ENCODE measurements around the gene VPS13C. TPM values are rescaled to one million over a fixed set of nuclear protein-coding genes. Genes with fewer than 3 reads are reported as not detected.

The VPS13C gene
- polyA plus RNA-seq, 3 donors = 12.0 to 32.2 (median 18.4) TPM

- TF ChIP-seq CTCF (IDR thresholded peaks at IDR 0.05) = no peak
- Mint-ChIP-seq H3K4me3 (no peak overlapping the region), H3K27ac (no peak overlapping the region), H3K9me3 (peaks cover 0 to 2% (median 0%) of the 10 kb centered on the region in 7 donors), H3K4me1 (no peaks in the 10 kb centered on the region), H3K36me3 (peaks cover 62 to 68% of the 10 kb centered on the region in 2 donors), H3K27me3 (ENCODE audit: low read depth in 3 of 3) (no peaks in the 10 kb centered on the region)
- peaks cover 2% of the 10 kb centered on the region for H4K20me1 ChIP-seq (ENCODE audit: insufficient read depth, low read length)
- H3K9ac ChIP-seq (ENCODE audit: insufficient read depth, low read length, poor library complexity, severe bottlenecking) = no peak overlapping the region
- no peak overlapping the region for H2AFZ ChIP-seq (ENCODE audit: insufficient read depth, low read depth, low read length, poor library complexity, severe bottlenecking)
- peaks cover 71 to 94% of the 10 kb centered on the region in 2 donors for H3K36me3 ChIP-seq (replicated peaks in 1 of 2; ENCODE audit: control insufficient read depth in 1 of 2, insufficient read depth in 2 of 2, low read length in 2 of 2)
- no CpG with 5 or more reads among the region's 3 CpGs for WGBS (ENCODE audit: insufficient coverage)
- no peak overlapping the region for H3K4me2 ChIP-seq (replicated peaks; ENCODE audit: extremely low read depth, low read length, poor library complexity, severe bottlenecking)
- no peaks in the 10 kb centered on the region for H3K4me1 ChIP-seq (ENCODE audit: control insufficient read depth in 1 of 2, insufficient read depth in 2 of 2, low read length in 2 of 2)
- no peak for DNase-seq
- H3K9me3 ChIP-seq (replicated peaks in 1 of 2; ENCODE audit: control insufficient read depth in 1 of 2, insufficient read depth in 1 of 2, low read length in 2 of 2) = no peaks in the 10 kb centered on the region
- H3K79me2 ChIP-seq (ENCODE audit: insufficient read depth, low read length) = no peaks in the 10 kb centered on the region
- H3K4me3 ChIP-seq (replicated peaks in 1 of 3; ENCODE audit: low read depth in 2 of 3, low read length in 3 of 3) = no peak overlapping the region
- intact Hi-C loops (cut with micrococcal nuclease) = no loop called here
- no peaks in the 10 kb centered on the region for H3K27me3 ChIP-seq (ENCODE audit: control insufficient read depth in 2 of 2, insufficient read depth in 2 of 2, low read length in 2 of 2)
- H3K27ac ChIP-seq (ENCODE audit: low read depth in 1 of 2, low read length in 2 of 2) = no peak overlapping the region
Measured at GRCh38 chr15:61869656-61870055, 190.6 kb downstream of the VPS13C start.

- DNase-seq = no peak
- Histone ChIP-seq H2AFZ (ENCODE audit: insufficient read depth, low read depth, low read length, poor library complexity, severe bottlenecking) (no peak overlapping the region), H3K36me3 (replicated peaks in 1 of 2; ENCODE audit: control insufficient read depth in 1 of 2, insufficient read depth in 2 of 2, low read length in 2 of 2) (peaks cover 46 to 85% of the 10 kb centered on the region in 2 donors), H3K4me1 (ENCODE audit: control insufficient read depth in 1 of 2, insufficient read depth in 2 of 2, low read length in 2 of 2) (no peaks in the 10 kb centered on the region), H3K27me3 (ENCODE audit: control insufficient read depth in 2 of 2, insufficient read depth in 2 of 2, low read length in 2 of 2) (no peaks in the 10 kb centered on the region), H3K79me2 (ENCODE audit: insufficient read depth, low read length) (no peaks in the 10 kb centered on the region), H3K27ac (ENCODE audit: low read depth in 1 of 2, low read length in 2 of 2) (no peak overlapping the region), H4K20me1 (ENCODE audit: insufficient read depth, low read length) (no peaks in the 10 kb centered on the region), H3K9me3 (replicated peaks in 1 of 2; ENCODE audit: control insufficient read depth in 1 of 2, insufficient read depth in 1 of 2, low read length in 2 of 2) (no peaks in the 10 kb centered on the region), H3K4me2 (replicated peaks; ENCODE audit: extremely low read depth, low read length, poor library complexity, severe bottlenecking) (no peak overlapping the region), H3K9ac (ENCODE audit: insufficient read depth, low read length, poor library complexity, severe bottlenecking) (no peak overlapping the region), H3K4me3 (replicated peaks in 1 of 3; ENCODE audit: low read depth in 2 of 3, low read length in 3 of 3) (no peak overlapping the region)
- intact Hi-C loops (cut with micrococcal nuclease) = no loop called here
- no peak for TF ChIP-seq CTCF (IDR thresholded peaks at IDR 0.05)
- Mint-ChIP-seq H3K36me3 (peaks cover 22 to 24% of the 10 kb centered on the region in 2 donors), H3K27ac (peak overlapping the region in 1 of 7 donors; percentile 50), H3K4me3 (no peak overlapping the region), H3K4me1 (no peaks in the 10 kb centered on the region), H3K9me3 (no peaks in the 10 kb centered on the region), H3K27me3 (ENCODE audit: low read depth in 3 of 3) (no peaks in the 10 kb centered on the region)
- WGBS (ENCODE audit: insufficient coverage) = 100% methylated on average over 3 of the region's 3 CpGs
Measured at GRCh38 chr15:61861962-61862361, 198.3 kb downstream of the VPS13C start.

Data from CD14-positive monocyte (primary cell).